Gastrocnemius medialis (tissue), 4 donors: ENCODE results near the gene MEN1. TPM values are rescaled to one million over a fixed set of nuclear protein-coding genes. Genes with fewer than 3 reads are reported as not detected.

ENCODE experiments used
- ATAC-seq, 2 donors: fragments of 150-250 bp; one replicate each; pipeline ENCODE4 v1.9.1; 2016
- DNase-seq, 2 donors: peaks; one replicate each; pipeline ENCODE4 v3.0.0-alpha.2; 2019
- H3K27ac ChIP-seq, 4 donors: fragments of 200-600 bp; sonication (generic); 1 replicate in 1 of 4; 2 replicates in 3 of 4; pipeline ENCODE4 v1.5.1; 2016 to 2018; ENCODE audit warnings: mild to moderate bottlenecking in 2 of 4, moderate library complexity in 1 of 4
- H3K27me3 ChIP-seq, 3 donors: fragments of 200-600 bp; sonication (generic) in 2 of 3; 1 replicate in 1 of 3; 2 replicates in 2 of 3; pipeline versions ENCODE4 v1.5.1 to v1.6.0; 2016 to 2019; ENCODE audit warnings: mild to moderate bottlenecking in 1 of 3, moderate library complexity in 1 of 3
- H3K36me3 ChIP-seq, 2 donors: fragments of 200-600 bp; sonication (generic) in 1 of 2; one replicate each; pipeline ENCODE4 v1.5.1; 2017 to 2018
- H3K4me1 ChIP-seq, 2 donors: fragments of 200-600 bp; sonication (generic) in 1 of 2; one replicate each; pipeline ENCODE4 v1.5.1; 2016 to 2017; ENCODE audit warnings: mild to moderate bottlenecking in 2 of 2
- H3K4me3 ChIP-seq, 4 donors: fragments of 200-600 bp; sonication (generic) in 3 of 4; 1 replicate in 1 of 4; 2 replicates in 3 of 4; pipeline ENCODE4 v1.5.1; 2016 to 2019; ENCODE audit warnings: mild to moderate bottlenecking in 2 of 4
- H3K9me3 ChIP-seq, 3 donors: fragments of 200-600 bp; sonication (generic) in 2 of 3; 1 replicate in 1 of 3; 2 replicates in 2 of 3; pipeline ENCODE4 v1.5.1; 2016 to 2019
- CTCF ChIP-seq, 5 experiments: fragments of 450-650 bp in 3 of 5; fragments of 200-600 bp in 2 of 5; sonication (generic) in 2 of 5; IDR thresholded peaks in 4 of 5; conservative IDR thresholded peaks in 1 of 5; 1 replicate in 4 of 5; 2 replicates in 1 of 5; pipeline ENCODE4 v1.5.1; 2016 to 2019; ENCODE audit warnings: antibody characterized with exemption in 5 of 5, mild to moderate bottlenecking in 3 of 5, moderate library complexity in 3 of 5
- POLR2A ChIP-seq, 2 donors: fragments of 450-650 bp; IDR thresholded peaks; one replicate each; pipeline ENCODE4 v1.6.1; 2017; ENCODE audit warnings: antibody characterized with exemption in 2 of 2, mild to moderate bottlenecking in 2 of 2, moderate library complexity in 2 of 2
- in situ Hi-C, 4 donors: fragments of 200-750 bp; cut with MboI; loops; one replicate each; pipeline versions ENCODE4 v1.15.0 to v1.8.0; 2017; ENCODE audit warnings: low sequenced_read_pairs in 4 of 4
- intact Hi-C: fragments of 100-400 bp; cut with DNase I; formaldehyde crosslinking; loops from one replicate; pipeline ENCODE4 v1.15.1; 2023; ENCODE audit warnings: low total_unique reads
- total RNA-seq, 4 donors: library from RNA; depleted of rRNA; stranded (reverse); fragments of >200 nt; gene quantifications; one replicate each; pipeline versions ENCODE4 v1.1.0 to v1.2.3, GENCODE V29; 2016

MEN1 gene
- total RNA-seq, 4 donors from 2014 or later = 7.4 to 12.2 (median 9.8) TPM

GRCh38 chr11:64842366-64842759 lies 32.0 kb upstream of the MEN1 start:
- intact Hi-C loops = no loop called here
- H3K27ac ChIP-seq = no peak overlapping the region
- H3K4me1 ChIP-seq = peaks cover 0 to 2% of the 10 kb centered on the region in 2 donors
- no peak overlapping the region for H3K4me3 ChIP-seq
- TF ChIP-seq POLR2A (IDR thresholded peaks at IDR 0.05) (no peak), CTCF (IDR thresholded peaks at IDR 0.05 in 4 of 5, conservative IDR thresholded peaks at IDR 0.05 in 1 of 5) (no peak)
- no peaks in the 10 kb centered on the region for H3K36me3 ChIP-seq
- no peaks in the 10 kb centered on the region for H3K9me3 ChIP-seq
- peaks cover 0 to 3% (median 0%) of the 10 kb centered on the region in 3 donors for H3K27me3 ChIP-seq
- ATAC-seq (no peak), DNase-seq (no peak)
- in situ Hi-C loops = no loop called here

- in situ Hi-C loops = no loop called here
- no peaks in the 10 kb centered on the region for H3K9me3 ChIP-seq
- no peak overlapping the region for H3K27ac ChIP-seq
- no peak for TF ChIP-seq POLR2A (IDR thresholded peaks at IDR 0.05)
- H3K4me3 ChIP-seq = no peak overlapping the region
- no peaks in the 10 kb centered on the region for H3K4me1 ChIP-seq
- peaks cover 0 to 3% (median 0%) of the 10 kb centered on the region in 3 donors for H3K27me3 ChIP-seq
- ATAC-seq = no peak
- no peak for DNase-seq
- intact Hi-C loops = no loop called here
- H3K36me3 ChIP-seq = no peaks in the 10 kb centered on the region
These were observed 31.4 kb upstream of the MEN1 start for GRCh38 chr11:64841592-64842365.

GRCh38 chr11:64839887-64840782 lies 29.8 kb upstream of the MEN1 start:
- no peaks in the 10 kb centered on the region for H3K9me3 ChIP-seq
- in situ Hi-C loops (no loop called here), intact Hi-C loops (no loop called here)
- DNase-seq = no peak
- no peak overlapping the region for H3K27ac ChIP-seq
- no peaks in the 10 kb centered on the region for H3K4me1 ChIP-seq
- TF ChIP-seq CTCF (IDR thresholded peaks at IDR 0.05 in 4 of 5, conservative IDR thresholded peaks at IDR 0.05 in 1 of 5) = no peak
- no peak for TF ChIP-seq POLR2A (IDR thresholded peaks at IDR 0.05)
- H3K36me3 ChIP-seq = no peaks in the 10 kb centered on the region
- no peak overlapping the region for H3K4me3 ChIP-seq
- H3K27me3 ChIP-seq = peaks cover 0 to 3% (median 0%) of the 10 kb centered on the region in 3 donors
- no peak for ATAC-seq

GRCh38 chr11:64839335-64839734 lies 29.0 kb upstream of the MEN1 start:
- H3K27ac ChIP-seq = no peak overlapping the region
- intact Hi-C loops (no loop called here), in situ Hi-C loops (no loop called here)
- H3K9me3 ChIP-seq = no peaks in the 10 kb centered on the region
- no peak overlapping the region for H3K4me3 ChIP-seq
- no peak for ATAC-seq
- H3K4me1 ChIP-seq = no peaks in the 10 kb centered on the region
- TF ChIP-seq POLR2A (IDR thresholded peaks at IDR 0.05) (no peak), CTCF (IDR thresholded peaks at IDR 0.05 in 4 of 5, conservative IDR thresholded peaks at IDR 0.05 in 1 of 5) (no peak)
- H3K36me3 ChIP-seq = no peaks in the 10 kb centered on the region
- no peaks in the 10 kb centered on the region for H3K27me3 ChIP-seq
- DNase-seq = no peak
